ENCODE data around the gene SBF1.

Gene SBF1

DNA sequence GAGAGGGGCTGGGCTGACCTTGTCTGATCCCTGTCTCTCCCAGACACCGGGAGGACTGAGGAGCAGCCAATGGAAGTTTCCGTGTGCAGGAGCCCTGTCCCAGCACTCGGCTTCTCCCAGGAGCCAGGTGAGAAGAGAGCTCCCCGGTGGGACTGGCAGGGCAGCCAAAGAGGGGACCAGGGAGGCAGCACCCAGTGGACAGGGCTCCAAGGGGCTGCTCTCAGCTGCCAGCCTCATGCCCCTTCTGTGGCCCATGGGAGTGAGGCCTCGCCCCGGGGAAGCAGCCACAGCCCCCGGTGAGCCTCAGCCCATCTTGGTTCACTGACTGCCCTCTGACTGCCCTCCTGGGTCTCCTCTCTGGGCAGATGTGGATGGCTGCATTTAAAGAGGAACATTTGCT lies 43.8 kb upstream of the SBF1 start:
- no peak overlapping the region for H3K9ac ChIP-seq (ENCODE audit: low read depth, low read length)
- no peaks in the 10 kb centered on the region for H3K9me3 ChIP-seq (ENCODE audit: control insufficient read depth, insufficient read depth, low read length)
- H3K4me1 ChIP-seq (ENCODE audit: control insufficient read depth, insufficient read depth, low read length) = no peaks in the 10 kb centered on the region
- no peaks in the 10 kb centered on the region for H3K27me3 ChIP-seq (ENCODE audit: control insufficient read depth, insufficient read depth, low read length)
- H3K36me3 ChIP-seq (ENCODE audit: control insufficient read depth, insufficient read depth, low read length) = peaks cover 46% of the 10 kb centered on the region
- no peak overlapping the region for H3K4me3 ChIP-seq (ENCODE audit: low read depth, low read length)

DNA sequence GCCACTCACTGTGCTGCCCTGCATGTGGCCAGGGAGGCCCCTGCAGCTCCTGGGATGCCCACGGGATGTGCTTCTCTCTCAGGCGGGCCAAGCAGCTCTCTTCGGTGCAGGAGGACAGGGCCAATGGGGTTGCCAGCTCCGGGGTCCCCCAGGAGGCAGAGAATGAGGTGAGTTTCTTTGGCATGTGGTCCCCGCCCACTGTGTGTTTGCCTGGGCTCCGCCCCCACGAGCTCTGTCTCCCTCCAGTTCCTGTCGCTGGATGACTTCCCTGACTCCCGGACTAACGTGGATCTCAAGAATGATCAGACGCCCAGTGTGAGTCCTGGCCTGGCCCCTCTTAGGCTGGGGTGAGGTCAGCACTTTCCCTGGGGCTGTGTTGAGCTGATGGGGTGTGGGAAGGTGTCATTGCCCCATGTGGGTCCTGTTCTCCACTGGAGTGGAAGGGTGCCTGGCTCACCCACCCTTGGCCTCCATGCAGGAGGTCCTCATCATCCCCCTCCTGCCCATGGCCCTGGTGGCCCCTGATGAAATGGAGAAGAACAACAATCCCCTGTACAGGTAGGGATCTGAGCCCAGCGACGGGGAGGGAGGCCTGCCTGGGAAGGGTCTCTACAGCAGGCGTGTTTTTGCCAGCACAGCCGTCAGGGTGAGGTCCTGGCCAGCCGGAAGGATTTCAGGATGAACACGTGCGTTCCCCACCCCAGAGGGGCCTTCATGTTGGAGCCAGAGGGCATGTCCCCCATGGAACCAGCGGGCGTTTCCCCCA lies 42.8 kb upstream of the SBF1 start:
- no peak overlapping the region for H3K4me3 ChIP-seq (ENCODE audit: low read depth, low read length)
- no peaks in the 10 kb centered on the region for H3K27me3 ChIP-seq (ENCODE audit: control insufficient read depth, insufficient read depth, low read length)
- H3K36me3 ChIP-seq (ENCODE audit: control insufficient read depth, insufficient read depth, low read length) = peaks cover 42% of the 10 kb centered on the region
- no peaks in the 10 kb centered on the region for H3K9me3 ChIP-seq (ENCODE audit: control insufficient read depth, insufficient read depth, low read length)
- no peak overlapping the region for H3K9ac ChIP-seq (ENCODE audit: low read depth, low read length)
- H3K4me1 ChIP-seq (ENCODE audit: control insufficient read depth, insufficient read depth, low read length) = no peaks in the 10 kb centered on the region

DNA sequence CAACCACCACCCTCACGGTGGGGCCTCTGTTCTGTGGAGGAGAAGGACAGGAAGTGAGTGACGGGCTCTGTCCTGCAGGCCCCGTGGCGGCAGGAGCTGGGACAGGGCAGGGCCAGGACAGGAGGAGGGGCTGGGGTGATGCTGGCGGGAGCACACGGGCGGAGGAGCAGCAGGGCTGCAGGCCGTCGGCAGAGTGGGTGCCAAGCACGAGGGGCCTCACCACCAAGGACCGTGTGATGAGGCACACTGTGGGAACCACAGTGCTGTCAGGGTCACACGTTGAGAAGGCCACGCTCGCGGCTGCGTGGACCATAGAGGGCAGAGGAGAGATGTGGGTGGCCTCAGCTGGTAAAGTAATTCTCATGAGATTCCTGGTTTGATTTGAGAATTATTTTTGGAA lies 42.1 kb upstream of the SBF1 start:
- H3K4me3 ChIP-seq (ENCODE audit: low read depth, low read length) = no peak overlapping the region
- peaks cover 36% of the 10 kb centered on the region for H3K36me3 ChIP-seq (ENCODE audit: control insufficient read depth, insufficient read depth, low read length)
- no peaks in the 10 kb centered on the region for H3K9me3 ChIP-seq (ENCODE audit: control insufficient read depth, insufficient read depth, low read length)
- no peak overlapping the region for H3K9ac ChIP-seq (ENCODE audit: low read depth, low read length)
- no peaks in the 10 kb centered on the region for H3K27me3 ChIP-seq (ENCODE audit: control insufficient read depth, insufficient read depth, low read length)
- no peaks in the 10 kb centered on the region for H3K4me1 ChIP-seq (ENCODE audit: control insufficient read depth, insufficient read depth, low read length)

DNA sequence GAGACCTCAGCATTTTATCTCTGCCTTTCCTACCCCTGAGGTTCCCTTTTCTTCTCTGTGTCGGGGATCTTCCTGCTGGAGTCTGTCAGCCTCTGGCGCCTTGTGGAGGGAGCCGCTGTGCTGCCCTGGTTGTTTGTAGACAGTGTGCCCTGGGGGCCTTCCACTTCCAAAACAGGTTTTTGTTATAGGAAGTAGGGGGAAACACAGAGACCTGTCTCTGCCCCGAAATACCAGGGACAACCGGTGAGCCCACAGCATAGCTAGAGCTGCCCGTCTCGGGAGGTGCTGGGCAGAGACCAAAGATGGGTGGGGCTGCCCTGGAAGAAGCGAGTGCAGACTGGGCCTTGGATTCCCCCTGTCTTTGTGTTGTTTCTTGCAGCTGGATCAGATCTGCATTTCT lies 41.2 kb upstream of the SBF1 start:
- H3K9ac ChIP-seq (ENCODE audit: low read depth, low read length) = no peak overlapping the region
- no peaks in the 10 kb centered on the region for H3K9me3 ChIP-seq (ENCODE audit: control insufficient read depth, insufficient read depth, low read length)
- peaks cover 31% of the 10 kb centered on the region for H3K36me3 ChIP-seq (ENCODE audit: control insufficient read depth, insufficient read depth, low read length)
- no peak overlapping the region for H3K4me3 ChIP-seq (ENCODE audit: low read depth, low read length)
- no peaks in the 10 kb centered on the region for H3K4me1 ChIP-seq (ENCODE audit: control insufficient read depth, insufficient read depth, low read length)
- H3K27me3 ChIP-seq (ENCODE audit: control insufficient read depth, insufficient read depth, low read length) = no peaks in the 10 kb centered on the region

DNA sequence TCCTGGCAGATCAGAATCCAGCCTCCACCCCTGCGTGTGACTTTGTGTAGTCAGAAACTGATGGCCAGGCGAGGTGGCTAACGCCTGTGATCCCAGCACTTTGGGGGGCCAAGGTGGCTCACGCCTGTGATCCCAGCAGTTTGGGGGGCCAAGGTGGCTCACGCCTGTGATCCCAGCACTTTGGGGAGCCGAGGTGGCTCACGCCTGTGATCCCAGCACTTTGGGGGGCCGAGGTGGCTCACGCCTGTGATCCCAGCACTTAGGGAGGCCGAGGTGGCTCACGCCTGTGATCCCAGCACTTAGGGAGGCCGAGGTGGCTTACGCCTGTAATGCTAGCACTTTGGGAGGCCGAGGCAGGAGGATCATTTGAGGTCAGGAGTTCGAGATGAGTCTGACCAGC lies 38.3 kb upstream of the SBF1 start:
- Histone ChIP-seq H3K27me3 (ENCODE audit: control insufficient read depth, insufficient read depth, low read length) (no peaks in the 10 kb centered on the region), H3K36me3 (ENCODE audit: control insufficient read depth, insufficient read depth, low read length) (peaks cover 20% of the 10 kb centered on the region), H3K4me1 (ENCODE audit: control insufficient read depth, insufficient read depth, low read length) (peaks cover 3% of the 10 kb centered on the region), H3K4me3 (ENCODE audit: low read depth, low read length) (no peak overlapping the region), H3K9ac (ENCODE audit: low read depth, low read length) (no peak overlapping the region), H3K9me3 (ENCODE audit: control insufficient read depth, insufficient read depth, low read length) (no peaks in the 10 kb centered on the region)

DNA sequence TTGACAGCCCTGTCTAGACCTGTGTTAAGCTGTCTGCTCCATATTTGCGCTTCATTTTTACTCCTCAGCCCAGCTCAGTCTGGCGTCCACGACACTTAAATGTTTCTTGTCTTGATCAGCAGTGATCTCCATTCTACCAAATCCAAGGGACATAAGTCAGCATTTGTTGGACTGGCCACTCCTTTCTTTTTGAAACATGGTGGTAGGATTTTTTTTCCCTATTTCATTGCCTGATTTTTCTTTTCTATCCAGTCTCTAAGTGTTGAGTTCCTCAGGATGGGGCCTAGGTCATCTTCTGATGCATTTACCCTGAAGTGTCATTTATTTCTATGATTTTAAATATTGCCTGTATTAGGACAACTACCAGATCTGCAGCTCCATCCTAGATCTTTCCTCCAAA lies 34.1 kb upstream of the SBF1 start:
- H3K4me1 ChIP-seq (ENCODE audit: control insufficient read depth, insufficient read depth, low read length) = peaks cover 3% of the 10 kb centered on the region
- peak overlapping the region; percentile 91 for H3K4me3 ChIP-seq (ENCODE audit: low read depth, low read length)
- H3K9me3 ChIP-seq (ENCODE audit: control insufficient read depth, insufficient read depth, low read length) = no peaks in the 10 kb centered on the region
- no peaks in the 10 kb centered on the region for H3K27me3 ChIP-seq (ENCODE audit: control insufficient read depth, insufficient read depth, low read length)
- H3K36me3 ChIP-seq (ENCODE audit: control insufficient read depth, insufficient read depth, low read length) = peaks cover 11% of the 10 kb centered on the region
- no peak overlapping the region for H3K9ac ChIP-seq (ENCODE audit: low read depth, low read length)

DNA sequence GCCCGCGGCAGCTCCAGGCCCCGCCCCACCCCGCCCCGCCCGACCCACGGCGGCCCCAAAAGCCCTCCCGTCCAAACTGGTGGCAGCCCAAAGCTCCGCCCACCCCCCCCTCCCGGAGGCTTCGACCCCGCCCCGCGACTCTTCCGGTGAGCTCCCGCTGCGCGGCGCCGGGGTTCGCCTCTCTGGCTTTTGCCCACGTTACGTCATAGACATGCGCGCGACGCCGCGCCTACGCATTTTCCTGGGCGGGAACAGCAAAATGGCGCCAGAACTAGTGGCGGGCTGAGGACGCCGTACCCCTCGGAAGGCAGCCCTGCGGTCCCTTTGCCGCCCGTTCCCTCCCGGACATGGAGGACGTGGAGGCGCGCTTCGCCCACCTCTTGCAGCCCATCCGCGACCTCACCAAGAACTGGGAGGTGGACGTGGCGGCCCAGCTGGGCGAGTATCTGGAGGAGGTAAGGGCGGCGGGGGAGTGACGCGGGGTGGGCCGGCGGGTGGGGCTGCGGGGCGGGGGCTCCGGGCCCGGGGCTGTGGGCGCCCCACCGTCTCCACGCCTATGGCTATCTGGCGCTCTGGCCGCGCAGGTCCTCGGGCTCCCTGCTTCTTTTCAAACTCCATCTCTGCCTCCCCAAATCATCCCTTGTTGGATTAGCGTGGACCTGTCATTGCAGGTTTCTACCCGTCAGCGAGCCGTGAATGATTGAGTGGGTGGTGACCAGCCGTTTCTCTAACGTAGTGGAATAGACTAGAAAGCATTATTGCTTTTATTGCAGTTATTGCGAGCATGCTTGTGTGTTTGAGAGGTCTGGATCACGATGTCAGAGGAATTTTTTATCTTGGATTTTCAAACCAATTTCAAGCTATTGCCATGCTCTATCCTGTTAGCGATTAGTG lies 33.4 kb upstream of the SBF1 start, which contains the start of gene NCAPH2:
NCAPH2 (plus strand) TSS at position 234 of the 894 bp plus-strand sequence; CDS start at position 348, 114 bp downstream.
- no peaks in the 10 kb centered on the region for H3K27me3 ChIP-seq (ENCODE audit: control insufficient read depth, insufficient read depth, low read length)
- H3K4me1 ChIP-seq (ENCODE audit: control insufficient read depth, insufficient read depth, low read length) = peaks cover 3% of the 10 kb centered on the region
- peaks cover 16% of the 10 kb centered on the region for H3K36me3 ChIP-seq (ENCODE audit: control insufficient read depth, insufficient read depth, low read length)
- peak within 1 kb of the TSS; percentile 89 for H3K9ac ChIP-seq (ENCODE audit: low read depth, low read length)
- H3K4me3 ChIP-seq (ENCODE audit: low read depth, low read length) = peak within 1 kb of the TSS; percentile 91
- H3K9me3 ChIP-seq (ENCODE audit: control insufficient read depth, insufficient read depth, low read length) = no peaks in the 10 kb centered on the region

DNA sequence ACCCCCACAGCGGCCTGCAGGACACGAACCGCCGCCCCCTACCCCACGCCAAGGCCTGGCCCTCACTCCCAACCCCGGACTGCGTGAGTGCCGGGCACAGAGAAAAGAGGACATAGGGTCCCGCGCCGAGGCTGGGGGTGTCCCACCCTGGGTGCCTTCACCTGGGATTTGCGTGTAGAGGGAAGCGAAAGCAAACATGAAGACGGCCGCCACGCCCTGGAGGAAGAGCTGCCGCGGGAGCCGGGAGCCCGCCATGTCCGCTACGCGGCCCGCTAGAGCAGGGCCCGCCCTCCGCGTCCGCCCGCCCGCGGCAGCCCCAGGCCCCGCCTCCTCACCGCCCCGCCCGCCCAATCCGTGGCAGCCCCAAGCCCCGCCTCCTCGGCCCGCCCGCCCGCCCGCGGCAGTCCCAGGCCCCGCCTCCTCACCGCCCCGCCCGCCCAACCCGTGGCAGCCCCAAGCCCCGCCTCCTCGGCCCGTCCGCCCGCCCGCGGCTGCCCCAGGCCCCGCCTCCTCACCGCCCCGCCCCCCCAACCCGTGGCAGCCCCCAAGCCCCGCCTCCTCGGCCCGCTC lies 32.7 kb upstream of the SBF1 start, which contains the start of gene LMF2:
LMF2 (minus strand) TSS at position 282 of the 570 bp plus-strand sequence; CDS start at position 255, 27 bp downstream.
- Histone ChIP-seq H3K4me3 (ENCODE audit: low read depth, low read length) (peak within 1 kb of the TSS; percentile 91), H3K4me1 (ENCODE audit: control insufficient read depth, insufficient read depth, low read length) (peaks cover 3% of the 10 kb centered on the region), H3K9me3 (ENCODE audit: control insufficient read depth, insufficient read depth, low read length) (no peaks in the 10 kb centered on the region), H3K36me3 (ENCODE audit: control insufficient read depth, insufficient read depth, low read length) (peaks cover 16% of the 10 kb centered on the region), H3K9ac (ENCODE audit: low read depth, low read length) (peak within 1 kb of the TSS; percentile 89), H3K27me3 (ENCODE audit: control insufficient read depth, insufficient read depth, low read length) (no peaks in the 10 kb centered on the region)

DNA sequence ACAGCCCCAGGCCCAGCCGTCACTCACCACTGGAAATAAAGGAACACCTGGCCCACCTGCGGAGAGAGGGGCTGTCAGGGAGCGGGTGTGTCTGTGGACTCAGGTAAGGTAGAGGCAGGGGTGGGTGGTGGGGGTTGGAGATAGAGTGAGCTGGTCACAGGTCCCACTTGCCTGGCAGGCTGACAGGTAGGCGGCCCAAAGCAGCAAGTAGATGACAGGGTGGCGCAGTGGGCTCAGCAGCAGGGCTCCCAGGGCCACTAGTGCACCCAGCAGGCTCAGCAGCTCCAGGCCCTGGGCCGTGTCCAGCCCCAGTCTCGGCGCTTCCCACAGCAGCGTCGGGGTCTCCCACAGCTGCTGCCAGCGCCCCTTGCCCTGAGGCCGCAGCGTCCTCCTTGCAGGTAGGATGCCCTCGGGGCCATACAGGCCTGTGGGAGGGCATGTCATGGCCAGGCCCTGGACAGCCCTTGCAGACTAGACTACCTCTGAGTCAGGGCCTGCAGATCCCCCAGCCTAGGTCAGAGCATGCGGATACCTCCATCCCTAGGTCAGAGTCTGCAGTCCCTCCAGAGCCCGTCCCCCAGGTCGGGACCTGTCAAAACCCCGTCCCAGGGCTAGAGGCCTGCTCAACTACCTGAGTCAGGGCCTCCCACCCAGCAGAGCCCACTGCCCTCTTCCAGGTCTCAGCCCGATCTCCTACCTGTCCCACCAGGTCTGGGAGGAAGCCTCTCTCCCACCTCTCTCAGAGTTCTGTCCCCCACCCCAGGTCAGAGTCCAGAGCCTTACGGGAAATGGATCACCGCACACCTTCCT lies 32.0 kb upstream of the SBF1 start:
- Histone ChIP-seq H3K4me3 (ENCODE audit: low read depth, low read length) (peak overlapping the region; percentile 73), H3K36me3 (ENCODE audit: control insufficient read depth, insufficient read depth, low read length) (peaks cover 20% of the 10 kb centered on the region), H3K9ac (ENCODE audit: low read depth, low read length) (peak overlapping the region; percentile 89), H3K9me3 (ENCODE audit: control insufficient read depth, insufficient read depth, low read length) (no peaks in the 10 kb centered on the region), H3K4me1 (ENCODE audit: control insufficient read depth, insufficient read depth, low read length) (peaks cover 3% of the 10 kb centered on the region), H3K27me3 (ENCODE audit: control insufficient read depth, insufficient read depth, low read length) (no peaks in the 10 kb centered on the region)

DNA sequence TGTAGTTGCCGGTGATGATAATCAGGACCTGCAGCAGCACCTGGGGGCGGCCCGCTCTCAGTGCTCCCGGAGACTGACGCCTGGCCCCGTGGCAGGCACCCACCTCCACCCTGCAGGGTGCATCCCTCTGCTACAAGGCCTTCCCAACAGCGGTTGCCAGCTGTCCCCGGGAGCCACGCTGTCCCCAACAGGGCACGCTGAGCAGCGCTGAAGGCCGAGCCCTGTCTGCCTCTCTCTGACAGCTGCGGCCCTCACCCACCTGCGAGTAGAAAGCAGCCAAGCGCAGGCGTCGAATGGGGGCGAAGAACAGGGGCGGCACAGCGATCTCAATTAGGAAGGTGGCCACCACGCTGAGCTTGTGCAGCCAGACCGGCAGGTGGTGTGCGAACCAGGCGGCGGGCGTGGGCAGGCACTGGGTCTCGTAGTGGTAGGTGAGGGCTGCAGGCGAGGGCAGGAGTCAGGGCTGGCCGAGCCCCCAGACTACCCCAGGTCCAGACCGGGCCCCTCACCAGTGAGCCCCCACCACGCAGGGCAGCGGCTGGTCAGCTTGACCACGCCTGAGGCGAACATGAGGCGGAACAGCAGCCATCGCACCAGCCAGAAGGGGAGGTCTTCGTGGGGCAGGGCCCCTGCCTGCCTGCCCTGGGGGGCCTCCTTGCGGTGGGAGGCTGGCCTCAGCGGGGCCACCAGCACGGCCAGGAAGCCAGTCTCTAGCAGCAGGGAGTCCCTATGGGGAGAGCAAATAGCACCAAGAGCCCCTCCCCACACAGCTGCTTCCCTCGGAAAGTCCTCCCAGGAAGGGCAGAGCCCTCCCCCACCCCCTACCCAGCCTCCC lies 31.2 kb upstream of the SBF1 start:
- H3K9me3 ChIP-seq (ENCODE audit: control insufficient read depth, insufficient read depth, low read length) = no peaks in the 10 kb centered on the region
- peaks cover 3% of the 10 kb centered on the region for H3K4me1 ChIP-seq (ENCODE audit: control insufficient read depth, insufficient read depth, low read length)
- peaks cover 20% of the 10 kb centered on the region for H3K36me3 ChIP-seq (ENCODE audit: control insufficient read depth, insufficient read depth, low read length)
- no peaks in the 10 kb centered on the region for H3K27me3 ChIP-seq (ENCODE audit: control insufficient read depth, insufficient read depth, low read length)
- H3K9ac ChIP-seq (ENCODE audit: low read depth, low read length) = no peak overlapping the region
- H3K4me3 ChIP-seq (ENCODE audit: low read depth, low read length) = no peak overlapping the region

Data from iPS-15b (cell line).